ENCODE data around the gene CACNA2D1.

The CACNA2D1 gene

DNA sequence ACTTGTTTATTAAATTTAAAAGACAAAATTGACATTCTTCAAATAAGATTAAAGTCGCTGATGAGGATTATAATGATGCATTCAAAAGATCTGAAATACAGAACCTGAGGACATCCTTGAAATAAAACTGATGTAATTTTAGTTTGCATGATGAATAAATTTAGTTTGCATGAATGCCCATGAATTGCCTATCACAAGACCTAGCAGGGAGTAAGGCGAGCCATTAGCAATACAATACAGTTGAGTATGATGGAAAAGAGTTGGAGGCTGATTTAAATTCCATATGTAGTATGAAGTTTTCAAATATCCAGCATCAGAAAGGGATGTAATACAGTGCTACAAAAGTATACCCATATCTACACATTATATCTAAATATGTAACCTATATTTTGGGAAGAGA, 321.3 kb downstream of the CACNA2D1 start:
- TF ChIP-seq, protein P1, sequence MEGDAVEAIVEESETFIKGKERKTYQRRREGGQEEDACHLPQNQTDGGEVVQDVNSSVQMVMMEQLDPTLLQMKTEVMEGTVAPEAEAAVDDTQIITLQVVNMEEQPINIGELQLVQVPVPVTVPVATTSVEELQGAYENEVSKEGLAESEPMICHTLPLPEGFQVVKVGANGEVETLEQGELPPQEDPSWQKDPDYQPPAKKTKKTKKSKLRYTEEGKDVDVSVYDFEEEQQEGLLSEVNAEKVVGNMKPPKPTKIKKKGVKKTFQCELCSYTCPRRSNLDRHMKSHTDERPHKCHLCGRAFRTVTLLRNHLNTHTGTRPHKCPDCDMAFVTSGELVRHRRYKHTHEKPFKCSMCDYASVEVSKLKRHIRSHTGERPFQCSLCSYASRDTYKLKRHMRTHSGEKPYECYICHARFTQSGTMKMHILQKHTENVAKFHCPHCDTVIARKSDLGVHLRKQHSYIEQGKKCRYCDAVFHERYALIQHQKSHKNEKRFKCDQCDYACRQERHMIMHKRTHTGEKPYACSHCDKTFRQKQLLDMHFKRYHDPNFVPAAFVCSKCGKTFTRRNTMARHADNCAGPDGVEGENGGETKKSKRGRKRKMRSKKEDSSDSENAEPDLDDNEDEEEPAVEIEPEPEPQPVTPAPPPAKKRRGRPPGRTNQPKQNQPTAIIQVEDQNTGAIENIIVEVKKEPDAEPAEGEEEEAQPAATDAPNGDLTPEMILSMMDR (IDR thresholded peaks at IDR 0.05), result no peak

DNA sequence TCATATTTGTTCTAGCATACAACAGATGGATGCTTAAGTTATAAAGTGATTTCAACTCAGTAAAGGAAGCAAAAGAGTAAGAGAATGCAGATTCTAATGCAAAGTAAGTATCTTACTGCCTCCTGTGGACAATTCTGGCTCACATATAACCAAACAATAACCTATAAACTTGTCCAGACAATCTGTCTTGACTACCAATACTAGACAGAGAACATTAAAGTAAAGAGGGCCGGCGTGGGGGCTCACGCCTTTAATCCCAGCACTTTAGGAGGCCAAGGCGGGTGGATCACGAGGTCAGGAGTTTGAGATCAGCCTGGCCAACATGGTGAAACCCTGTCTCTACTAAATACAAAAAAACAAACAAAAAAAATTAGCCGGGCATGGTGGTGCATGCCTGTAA, 329.3 kb downstream of the CACNA2D1 start:
- TF ChIP-seq, protein P1 (IDR thresholded peaks at IDR 0.05), result no peak

DNA sequence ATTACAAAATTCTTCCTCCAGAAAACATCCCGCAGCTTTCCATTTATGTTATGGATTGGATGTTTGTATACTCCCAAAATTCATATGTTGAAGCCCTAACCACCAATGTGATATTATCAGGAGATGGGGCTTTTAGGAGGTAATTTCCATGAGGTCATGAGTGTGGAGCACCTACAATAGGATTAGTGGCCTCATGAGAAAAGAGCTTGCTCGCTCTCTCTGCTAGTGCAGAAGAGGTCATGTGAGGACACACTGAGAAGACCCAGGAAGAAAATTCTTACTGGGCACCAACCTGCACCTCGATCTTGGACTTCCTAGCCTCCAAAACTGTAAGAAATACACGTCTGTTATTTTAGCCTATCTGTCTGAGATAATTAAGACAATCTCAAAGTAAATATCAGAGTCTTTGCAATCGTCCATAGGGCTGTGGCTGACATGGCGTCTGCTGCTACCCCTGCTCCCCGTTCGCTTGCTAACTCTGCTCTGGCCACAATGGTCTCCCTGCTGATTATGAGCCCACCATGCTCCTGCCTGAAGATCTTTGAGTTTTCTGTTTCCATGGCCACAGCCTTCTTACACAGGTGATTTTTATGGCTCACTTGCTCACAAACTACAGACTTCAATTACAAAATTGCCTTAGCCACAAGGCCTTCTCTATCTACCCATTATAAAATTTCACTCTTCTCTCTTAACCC, 333.3 kb downstream of the CACNA2D1 start:
- TF ChIP-seq, protein P1 (IDR thresholded peaks at IDR 0.05), result no peak

DNA sequence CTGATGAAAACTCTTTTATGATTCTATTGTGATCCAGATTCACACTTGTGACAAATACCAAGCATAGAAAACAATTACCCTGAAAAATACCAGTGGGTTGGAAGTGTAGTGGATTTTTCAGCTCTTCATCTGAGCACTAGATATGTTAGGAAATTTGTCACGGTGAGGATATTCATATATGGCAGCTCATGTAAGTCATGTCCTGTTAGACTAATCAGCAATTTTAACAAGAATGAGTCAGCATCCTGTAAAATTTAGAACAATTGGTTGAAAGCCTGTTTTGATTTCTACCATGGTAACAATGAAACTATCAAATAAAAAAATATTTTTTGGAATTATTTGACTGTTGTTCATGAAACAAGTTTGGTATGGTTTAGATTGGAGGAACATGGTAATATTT, 334.3 kb downstream of the CACNA2D1 start:
- TF ChIP-seq, protein P1 (IDR thresholded peaks at IDR 0.05), result no peak

DNA sequence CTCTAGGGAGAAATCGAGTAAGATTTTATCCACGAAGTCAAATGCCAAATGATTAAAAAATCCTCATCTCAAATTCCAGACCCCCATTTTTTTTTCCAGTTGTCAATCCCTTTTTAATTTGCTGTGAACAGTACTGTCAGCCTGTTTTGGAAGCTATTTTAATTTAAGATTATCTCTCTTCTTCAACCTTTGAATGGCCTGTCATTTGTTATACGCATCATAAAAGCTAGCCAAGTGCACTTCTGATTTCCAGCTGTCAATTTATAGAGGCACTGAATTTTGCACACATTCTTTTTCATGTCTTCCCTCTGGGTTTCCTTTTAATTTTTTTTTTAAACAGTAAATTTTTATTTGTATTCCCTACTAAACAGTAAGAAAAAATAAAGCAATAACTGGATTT, 337.4 kb downstream of the CACNA2D1 start:
- TF ChIP-seq, protein P1 (IDR thresholded peaks at IDR 0.05), result no peak

DNA sequence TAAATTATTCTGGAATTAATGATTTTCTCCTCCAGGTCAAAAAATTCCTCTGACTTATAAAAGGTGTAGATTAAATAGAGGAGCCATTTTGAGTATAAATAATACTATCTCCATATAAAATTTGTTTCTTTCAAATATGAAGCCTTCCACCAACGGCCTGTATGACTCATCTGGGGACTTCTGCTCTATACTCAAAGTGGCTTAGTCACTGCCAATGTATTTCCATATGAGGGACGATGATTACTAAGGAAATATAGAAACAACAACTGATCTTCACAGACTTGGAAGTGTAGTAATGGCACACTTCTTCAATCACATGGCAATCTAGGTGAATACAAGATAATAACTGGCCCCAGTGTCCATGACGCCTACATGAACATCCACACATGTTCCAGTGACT, 338.1 kb downstream of the CACNA2D1 start:
- TF ChIP-seq, protein P1 (IDR thresholded peaks at IDR 0.05), result no peak

DNA sequence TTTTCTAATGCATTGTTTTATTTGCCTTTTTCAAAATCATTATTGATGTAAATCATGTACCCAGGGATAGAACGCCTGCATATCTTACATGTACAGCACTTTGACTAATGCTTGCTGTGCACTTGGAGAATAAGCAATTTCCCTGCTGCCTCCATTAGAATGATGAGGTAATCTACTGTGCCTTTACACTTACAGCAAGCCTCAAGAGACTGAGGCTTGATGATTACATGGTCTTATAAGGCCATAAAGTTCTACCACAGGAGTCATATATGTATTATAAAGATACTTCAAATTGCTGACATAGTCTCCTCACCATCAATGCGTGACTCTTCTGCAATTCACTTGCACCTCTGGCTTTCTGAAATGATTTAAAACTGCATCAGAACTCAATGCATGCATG, 345.2 kb downstream of the CACNA2D1 start:
- TF ChIP-seq, protein P1 (IDR thresholded peaks at IDR 0.05), result no peak

Data from LNCAP (cell line).